Measurements from ENCODE around the gene FASN.

The FASN gene

DNA sequence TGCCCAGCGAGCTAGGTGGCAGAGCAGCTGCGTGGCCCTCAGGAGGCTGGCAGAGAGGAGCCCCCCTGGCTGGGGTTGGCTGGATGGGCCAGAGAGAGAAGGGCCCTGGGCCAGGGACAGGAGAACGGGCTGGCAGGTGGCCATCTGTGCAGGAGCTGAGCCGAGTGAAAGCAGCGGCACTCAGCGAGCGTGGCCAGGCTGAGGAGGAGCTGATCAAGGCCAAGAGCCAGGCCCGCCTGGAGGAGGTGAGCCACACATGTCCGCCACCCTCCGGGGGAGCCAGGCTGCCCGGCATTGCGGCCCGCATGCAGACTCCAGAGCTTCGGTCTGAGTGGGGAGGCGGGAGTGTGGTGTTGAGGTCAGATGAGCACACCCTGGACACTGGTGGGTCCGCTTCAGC is 68.6 kb downstream of the FASN start:
- no peak overlapping the region for H3K4me3 ChIP-seq (ENCODE audit: low read depth, low read length)
- TF ChIP-seq, protein P1, sequence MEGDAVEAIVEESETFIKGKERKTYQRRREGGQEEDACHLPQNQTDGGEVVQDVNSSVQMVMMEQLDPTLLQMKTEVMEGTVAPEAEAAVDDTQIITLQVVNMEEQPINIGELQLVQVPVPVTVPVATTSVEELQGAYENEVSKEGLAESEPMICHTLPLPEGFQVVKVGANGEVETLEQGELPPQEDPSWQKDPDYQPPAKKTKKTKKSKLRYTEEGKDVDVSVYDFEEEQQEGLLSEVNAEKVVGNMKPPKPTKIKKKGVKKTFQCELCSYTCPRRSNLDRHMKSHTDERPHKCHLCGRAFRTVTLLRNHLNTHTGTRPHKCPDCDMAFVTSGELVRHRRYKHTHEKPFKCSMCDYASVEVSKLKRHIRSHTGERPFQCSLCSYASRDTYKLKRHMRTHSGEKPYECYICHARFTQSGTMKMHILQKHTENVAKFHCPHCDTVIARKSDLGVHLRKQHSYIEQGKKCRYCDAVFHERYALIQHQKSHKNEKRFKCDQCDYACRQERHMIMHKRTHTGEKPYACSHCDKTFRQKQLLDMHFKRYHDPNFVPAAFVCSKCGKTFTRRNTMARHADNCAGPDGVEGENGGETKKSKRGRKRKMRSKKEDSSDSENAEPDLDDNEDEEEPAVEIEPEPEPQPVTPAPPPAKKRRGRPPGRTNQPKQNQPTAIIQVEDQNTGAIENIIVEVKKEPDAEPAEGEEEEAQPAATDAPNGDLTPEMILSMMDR (IDR thresholded peaks at IDR 0.05; ENCODE audit: low read depth, low read length, missing control alignments): no peak
- in situ Hi-C loops (cut with HindIII; ENCODE audit: low sequenced_read_pairs): no loop called here
- DNase-seq (ENCODE audit: low read depth): no peak

DNA sequence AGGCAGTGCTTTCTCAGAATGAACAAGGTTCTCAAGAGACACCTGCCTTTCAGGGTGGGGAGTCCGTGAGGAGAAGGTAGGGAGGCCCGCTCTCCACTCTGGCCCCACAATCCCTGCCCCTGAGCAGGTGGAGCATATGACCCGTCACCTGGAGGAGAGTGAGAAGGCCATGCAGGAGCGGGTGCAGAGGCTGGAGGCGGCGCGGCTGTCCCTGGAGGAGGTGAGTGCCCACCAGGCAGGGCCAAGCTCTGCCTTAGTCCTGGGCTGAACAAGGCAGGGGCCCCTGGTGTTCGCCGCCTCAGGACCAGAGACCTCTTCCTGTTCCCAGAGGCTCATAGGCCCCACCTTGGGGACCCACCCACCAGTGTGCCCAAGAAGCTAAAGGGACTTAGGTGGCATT is 69.1 kb downstream of the FASN start:
- no peak overlapping the region for H3K4me3 ChIP-seq (ENCODE audit: low read depth, low read length)
- TF ChIP-seq, protein P1 (IDR thresholded peaks at IDR 0.05; ENCODE audit: low read depth, low read length, missing control alignments): no peak
- DNase-seq (ENCODE audit: low read depth): no peak
- in situ Hi-C loops (cut with HindIII; ENCODE audit: low sequenced_read_pairs): no loop called here
